Head of caudate nucleus (tissue), 42 donors: ENCODE data around the gene NKPD1.

Experiments
- DNase-seq, 42 donors: peaks; one replicate each; pipeline versions ENCODE4 v3.0.0 to v3.0.0-alpha.2; 2020 to 2021; ENCODE audit warnings: mixed read lengths in 7 of 42
- intact Hi-C: fragments of 100-400 bp; cut with DNase I; formaldehyde crosslinking; loops from one replicate; pipeline ENCODE4 v1.15.0; 2022

The NKPD1 gene

DNA sequence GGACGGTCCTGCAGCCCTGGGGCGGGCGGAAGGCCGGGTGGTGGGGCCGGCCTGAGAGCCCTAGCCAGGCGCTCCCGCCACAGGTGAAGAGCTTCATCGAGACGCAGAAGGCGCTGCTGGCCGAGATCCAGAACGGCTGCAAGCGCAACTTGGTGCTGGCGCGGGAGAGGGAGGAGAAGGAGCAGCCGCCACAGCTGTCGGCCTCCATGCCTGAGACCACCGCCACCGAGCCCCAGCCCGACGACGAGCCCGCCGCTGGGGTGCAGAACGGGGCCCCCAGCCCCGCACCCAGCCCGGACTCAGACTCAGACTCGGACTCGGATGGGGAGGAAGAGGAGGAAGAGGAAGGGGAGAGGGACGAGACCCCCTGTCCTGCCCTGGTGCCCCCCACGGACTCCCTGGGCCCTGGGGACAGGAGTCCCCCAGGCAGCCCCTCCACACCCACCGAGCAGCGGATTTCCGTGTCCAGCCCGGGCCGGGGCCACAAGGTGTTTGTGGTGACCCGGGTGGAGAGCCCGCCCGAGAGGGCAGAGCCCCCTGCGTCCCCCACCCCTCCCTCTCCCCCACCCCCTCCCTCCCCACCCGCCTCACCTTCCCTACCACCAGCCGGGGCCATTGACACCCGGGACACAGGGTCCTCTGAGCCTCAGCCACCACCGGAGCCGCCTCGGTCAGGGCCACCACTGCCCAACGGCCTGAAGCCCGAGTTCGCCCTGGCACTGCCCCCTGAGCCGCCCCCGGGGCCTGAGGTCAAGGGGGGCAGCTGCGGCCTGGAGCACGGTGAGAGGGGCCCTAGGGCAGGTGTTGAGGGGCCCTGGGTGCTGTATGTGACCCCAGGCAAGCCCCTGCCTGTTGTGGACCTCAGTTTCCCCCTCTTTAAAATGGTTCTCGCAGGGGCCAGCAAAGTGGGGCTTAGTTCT, 15.3 kb downstream of the NKPD1 start:
- DNase-seq = no peak
- intact Hi-C loops = no loop called here

DNA sequence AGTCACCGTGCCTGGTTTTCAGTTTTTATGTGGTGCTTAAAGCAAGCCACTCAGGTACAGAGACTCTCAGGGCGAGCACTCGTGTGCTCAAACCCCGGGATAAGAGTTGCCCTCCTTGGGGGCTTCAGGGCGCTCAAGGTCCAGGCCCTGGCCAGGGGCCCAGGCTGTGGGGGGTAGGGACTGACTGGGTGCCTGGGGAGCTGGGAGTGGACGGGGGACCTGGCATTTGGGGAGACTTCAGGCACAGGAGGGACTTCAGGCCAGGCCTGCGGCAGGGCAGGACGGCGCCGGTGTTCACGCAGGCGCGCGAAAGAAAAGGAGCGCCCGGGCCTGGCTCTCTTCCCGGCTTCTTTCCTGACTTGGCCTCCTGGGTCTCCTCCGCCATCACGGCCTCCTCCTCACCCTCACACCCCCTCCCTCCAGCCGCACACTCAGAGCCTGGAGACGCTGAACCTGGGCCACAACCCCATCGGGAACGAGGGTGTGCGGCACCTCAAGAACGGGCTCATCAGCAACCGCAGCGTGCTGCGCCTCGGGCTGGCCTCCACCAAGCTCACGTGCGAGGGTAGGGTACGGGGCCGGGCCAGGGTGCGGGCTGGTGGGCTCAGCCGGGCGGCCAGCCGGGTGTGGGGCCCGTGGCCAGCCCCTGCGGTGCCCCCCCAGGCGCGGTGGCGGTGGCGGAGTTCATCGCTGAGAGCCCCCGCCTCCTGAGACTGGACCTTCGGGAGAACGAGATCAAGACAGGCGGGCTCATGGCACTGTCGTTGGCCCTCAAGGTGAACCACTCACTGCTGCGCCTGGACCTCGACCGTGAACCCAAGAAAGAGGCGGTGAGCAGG, 16.1 kb downstream of the NKPD1 start:
- intact Hi-C loops = no loop called here
- no peak for DNase-seq

- intact Hi-C loops = no loop called here
- DNase-seq = no peak
These were observed 18.1 kb downstream of the NKPD1 start for GRCh38 chr19:45142726-45143110.

DNA sequence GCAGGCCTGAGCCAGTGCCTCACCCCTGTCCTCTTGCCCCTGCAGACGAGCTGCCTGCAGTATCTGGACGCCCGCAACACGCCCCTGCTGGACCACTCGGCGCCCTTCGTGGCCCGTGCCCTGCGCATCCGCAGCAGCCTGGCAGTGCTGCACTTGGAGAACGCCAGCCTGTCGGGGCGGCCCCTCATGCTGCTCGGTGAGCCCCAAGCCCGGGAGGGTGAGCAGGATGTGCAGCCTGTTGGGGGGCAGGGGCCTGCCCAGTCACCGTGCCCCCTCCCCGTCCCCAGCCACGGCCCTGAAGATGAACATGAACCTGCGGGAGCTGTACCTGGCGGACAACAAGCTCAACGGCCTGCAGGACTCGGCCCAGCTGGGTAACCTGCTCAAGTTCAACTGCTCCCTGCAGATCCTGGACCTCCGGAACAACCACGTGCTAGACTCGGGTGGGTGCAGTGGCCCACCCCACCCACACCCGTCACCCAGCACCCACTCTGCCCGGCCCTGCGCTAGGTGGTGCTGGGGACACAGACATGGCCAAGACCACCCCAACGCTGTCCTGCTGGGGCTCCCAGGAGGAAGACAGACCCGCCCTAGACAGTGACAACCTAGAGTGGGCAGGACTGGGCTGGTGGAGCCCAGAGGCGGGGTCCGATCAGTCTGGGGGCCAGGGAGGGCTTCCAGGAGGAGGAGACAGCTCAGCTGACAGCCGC, 18.6 kb downstream of the NKPD1 start:
- intact Hi-C loops = no loop called here

DNA sequence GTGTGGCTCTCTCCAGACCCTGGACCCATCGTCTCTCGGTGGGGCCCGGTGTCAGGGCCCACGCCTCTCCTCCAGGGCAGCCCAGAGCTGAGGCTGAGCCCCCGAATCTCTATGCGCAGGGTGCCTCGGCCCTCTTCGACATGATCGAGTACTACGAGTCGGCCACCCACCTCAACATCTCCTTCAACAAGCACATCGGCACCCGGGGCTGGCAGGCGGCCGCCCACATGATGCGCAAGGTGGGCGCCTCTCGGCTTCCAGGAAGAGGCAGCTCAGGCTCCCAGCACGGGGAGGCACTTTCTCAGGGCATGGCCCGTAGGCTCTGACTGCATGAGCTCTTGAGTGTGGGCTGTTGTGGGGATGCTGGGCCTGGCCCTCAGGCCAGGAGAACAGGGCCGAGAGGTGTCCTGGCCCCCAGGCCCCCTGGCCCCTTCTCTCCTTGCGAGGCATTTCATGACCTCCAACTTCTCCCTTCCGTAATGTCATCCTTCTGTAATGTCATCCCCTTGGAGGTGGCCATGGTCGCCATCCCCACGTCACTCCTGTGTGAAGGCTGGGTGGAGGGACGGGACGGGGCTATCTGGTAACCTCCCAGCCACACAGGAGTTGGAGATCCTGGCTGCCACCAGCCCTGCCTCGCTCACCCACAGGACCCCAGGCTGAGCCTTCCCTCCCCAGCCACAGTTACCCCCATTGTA, 19.4 kb downstream of the NKPD1 start:
- peak; percentile 32 to 91 (median 74) for DNase-seq
- intact Hi-C loops = no loop called here

More for the DNA sequence above, 18.6 kb downstream of the NKPD1 start:
- no peak for DNase-seq

GRCh38 chr19:45140533-45140932, 20.2 kb downstream of the NKPD1 start:
- intact Hi-C loops = no loop called here
- DNase-seq = no peak

- intact Hi-C loops = no loop called here
- no peak for DNase-seq
These were observed 20.7 kb downstream of the NKPD1 start for GRCh38 chr19:45140144-45140503.

DNA sequence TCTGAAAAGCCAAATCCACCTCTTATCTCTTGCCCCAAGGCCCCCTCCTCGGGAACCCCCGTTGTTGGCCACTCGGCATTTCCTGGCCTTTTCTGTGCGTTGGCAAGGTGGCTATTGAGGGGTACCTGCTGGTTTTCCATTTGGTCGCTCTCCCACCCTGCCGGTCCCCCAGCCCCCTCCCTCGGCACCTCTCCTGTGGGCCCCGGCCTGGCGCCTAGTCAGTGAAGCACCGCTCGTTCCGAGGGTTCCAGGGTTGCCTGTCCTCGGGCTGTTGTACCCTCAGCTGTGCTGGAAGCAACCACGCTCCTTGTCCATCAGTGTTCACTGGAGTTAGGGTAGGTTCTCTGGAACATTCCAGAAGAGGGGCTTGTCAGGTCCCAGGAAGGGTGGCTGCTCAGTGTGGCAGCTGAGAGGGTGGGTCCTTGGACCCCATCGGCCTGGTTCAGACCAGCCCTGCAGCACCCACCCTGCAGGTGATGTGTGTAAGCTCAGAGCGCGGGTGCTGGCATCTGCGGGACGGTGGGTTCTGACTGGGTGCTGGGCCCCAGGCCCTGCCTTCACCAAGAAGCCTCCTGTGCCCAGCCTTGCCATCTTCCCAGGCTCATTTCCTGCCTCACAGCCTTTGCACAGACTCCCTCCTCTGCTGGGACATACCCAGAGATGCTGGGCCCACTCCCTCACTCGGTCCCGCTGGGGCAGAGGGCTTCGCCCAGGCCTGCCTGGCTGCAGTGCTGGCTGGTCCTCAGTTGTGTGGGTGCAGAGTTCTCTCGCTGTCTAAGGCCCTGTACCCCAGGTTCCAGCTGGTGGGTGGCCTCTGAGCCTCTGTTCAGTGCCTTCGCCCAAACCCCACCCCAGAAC, 21.3 kb downstream of the NKPD1 start:
- intact Hi-C loops = no loop called here
- DNase-seq = no peak

DNA sequence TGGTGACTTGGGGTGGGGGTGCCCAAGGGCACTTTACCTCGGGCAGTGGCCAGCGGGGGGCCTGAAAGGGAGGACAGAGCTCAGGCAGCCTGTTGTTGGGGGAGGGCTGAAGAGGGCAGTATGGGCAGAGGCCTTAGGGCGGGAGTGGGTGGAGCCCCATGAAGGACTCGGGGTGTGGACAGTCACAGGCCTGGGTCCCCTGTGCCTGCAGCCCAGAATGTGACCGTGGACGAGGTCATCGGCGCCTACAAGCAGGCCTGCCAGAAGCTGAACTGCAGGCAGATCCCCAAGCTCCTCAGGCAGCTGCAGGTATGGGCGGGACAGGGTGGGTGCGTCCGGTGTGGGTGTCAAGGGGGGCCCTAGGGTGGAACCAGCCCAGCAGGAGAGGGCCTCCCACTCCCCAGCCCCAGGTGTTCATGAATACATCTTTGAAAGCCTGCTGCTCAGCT, 22.5 kb downstream of the NKPD1 start:
- intact Hi-C loops = no loop called here

GRCh38 chr19:45137179-45137761, 23.5 kb downstream of the NKPD1 start:
- intact Hi-C loops = no loop called here
- peak in 27 of 42 donors; percentile 22 to 76 (median 46) for DNase-seq

More for the DNA sequence above, 22.5 kb downstream of the NKPD1 start:
- peak in 17 of 42 donors; percentile 26 to 77 (median 42) for DNase-seq

DNA sequence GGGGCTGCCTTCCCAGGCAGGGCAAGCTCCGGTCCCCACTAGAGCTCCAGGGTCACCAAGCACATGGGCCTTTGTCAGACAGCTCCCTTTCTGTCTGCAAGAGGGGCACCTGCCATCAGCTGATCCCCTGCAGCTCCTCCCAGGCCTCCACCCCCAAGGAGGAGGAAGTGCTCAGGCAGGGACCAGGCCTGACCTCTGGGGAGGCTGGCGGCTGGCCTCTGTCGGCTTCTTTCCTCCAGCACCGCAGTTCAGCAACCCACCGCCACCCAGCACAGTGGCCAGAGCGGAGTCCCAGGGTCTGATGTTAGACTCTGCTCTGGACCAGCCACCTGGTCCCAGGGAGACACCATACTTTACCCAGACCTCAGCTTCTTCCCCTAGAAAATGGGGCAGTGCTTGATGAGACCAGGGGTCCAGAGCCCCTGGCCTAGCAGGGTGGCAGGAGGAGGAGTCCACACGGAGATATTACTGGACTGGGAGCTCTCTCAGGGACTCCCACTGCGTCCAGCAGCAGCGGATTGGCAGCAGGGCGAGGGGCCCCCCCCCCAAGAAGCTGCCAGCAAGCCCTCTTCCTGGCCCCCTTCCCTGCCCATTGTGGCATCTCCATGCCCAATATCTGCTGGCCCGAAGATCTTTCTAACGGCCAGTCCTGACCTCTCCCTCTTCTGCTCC, 24.1 kb downstream of the NKPD1 start:
- intact Hi-C loops = no loop called here

DNA sequence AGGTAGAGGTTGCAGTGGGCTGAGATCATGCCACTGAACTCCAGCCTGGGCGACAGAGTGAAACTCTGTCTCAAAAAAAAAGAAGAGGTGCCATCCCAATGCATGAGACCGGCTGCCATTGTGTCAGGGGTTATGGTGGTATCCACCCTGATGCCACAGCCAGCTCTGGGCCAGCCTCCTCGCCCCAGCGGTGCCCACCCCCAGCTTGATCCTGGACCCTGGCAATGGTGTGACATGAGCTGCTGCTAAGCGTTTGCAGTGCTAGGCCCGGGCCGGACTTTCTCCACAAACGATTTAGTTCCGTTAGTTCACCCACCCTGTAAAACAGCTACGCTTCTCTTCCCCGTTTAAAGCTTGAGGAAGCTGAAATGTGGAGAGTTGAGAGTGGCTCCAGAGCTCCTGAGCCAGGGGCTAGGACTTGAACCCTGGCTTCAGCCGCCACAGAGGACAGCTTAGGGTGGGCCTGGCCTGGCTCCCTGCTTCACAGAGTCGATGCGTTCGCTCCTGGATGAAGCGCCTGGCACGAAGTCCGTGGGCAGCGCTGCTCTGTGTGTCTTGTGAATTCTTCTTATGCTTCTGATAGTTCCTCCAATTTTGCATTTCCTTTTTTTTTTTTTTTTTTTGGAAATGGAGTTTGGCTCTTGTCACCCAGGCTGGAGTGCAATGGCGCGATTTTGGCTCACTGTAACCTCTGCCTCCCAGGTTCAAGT, 25.5 kb downstream of the NKPD1 start:
- intact Hi-C loops = no loop called here
- DNase-seq = no peak

More for the DNA sequence above, 24.1 kb downstream of the NKPD1 start:
- DNase-seq = no peak

DNA sequence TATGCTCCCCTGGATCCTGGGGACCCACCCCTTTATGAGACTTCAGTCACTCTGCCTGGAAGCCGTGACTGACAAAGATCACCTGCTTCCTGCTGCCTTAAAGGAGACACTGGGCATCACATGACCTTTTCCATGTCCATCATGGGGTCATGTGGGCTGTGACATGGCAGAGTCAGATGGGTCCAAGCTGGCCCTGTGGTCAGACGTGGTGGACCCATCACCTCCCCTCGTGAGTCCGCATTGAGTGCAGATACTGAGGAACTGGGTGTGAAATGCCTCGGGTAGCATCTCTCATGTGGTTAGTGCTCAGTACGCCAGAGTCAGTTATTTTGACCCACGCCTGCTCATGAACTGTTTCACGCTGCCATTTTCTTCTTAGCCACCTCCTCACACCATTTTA, 27.1 kb downstream of the NKPD1 start:
- intact Hi-C loops = no loop called here
- no peak for DNase-seq

GRCh38 chr19:45130888-45131615, 29.7 kb downstream of the NKPD1 start:
- intact Hi-C loops = no loop called here
- peak; percentile 53 to 95 (median 82) for DNase-seq

DNA sequence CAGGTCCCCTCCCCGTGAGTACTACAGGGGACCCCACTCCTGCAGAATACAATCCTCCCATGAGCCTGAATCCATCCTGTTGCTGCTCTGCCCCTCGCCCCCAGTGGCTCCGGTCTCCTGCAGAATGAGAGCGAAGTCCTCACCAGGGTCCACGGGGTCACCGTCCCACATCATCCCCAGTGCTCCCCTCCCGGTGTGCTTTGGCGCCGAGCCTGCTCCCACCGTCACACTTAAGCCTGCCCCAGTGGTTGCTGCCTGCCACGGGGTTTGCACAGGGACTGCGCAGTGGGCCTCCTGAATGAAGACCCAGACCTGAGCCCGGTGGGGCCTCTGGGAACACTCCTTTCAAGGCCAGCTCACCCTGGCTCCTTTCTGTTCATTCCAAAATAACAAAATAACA, 30.5 kb downstream of the NKPD1 start:
- intact Hi-C loops = no loop called here
- no peak for DNase-seq

GRCh38 chr19:45128806-45129205, 32.0 kb downstream of the NKPD1 start:
- DNase-seq = no peak
- intact Hi-C loops = no loop called here
